ENCODE measurements around the gene STRN3. TPM values are rescaled to one million over a fixed set of nuclear protein-coding genes. Genes with fewer than 3 reads are reported as not detected.

The STRN3 gene
- total and polyA plus RNA-seq, 2 of the 8 experiments (the other 6 are each of a cell fraction or from before 2014, with no cell fraction given) = 8.7 to 38.1 TPM

- no peak overlapping the region for H3K27ac ChIP-seq (ENCODE audit: low read depth, low read length)
- no peak for TF ChIP-seq ASH2L (IDR thresholded peaks at IDR 0.05; ENCODE audit: low read length)
- no peak for TF ChIP-seq SIN3A (conservative IDR thresholded peaks at IDR 0.05 in 1 of 2, IDR thresholded peaks at IDR 0.05 in 1 of 2; ENCODE audit: low read depth in 1 of 2, low read length in 2 of 2)
- TF ChIP-seq SP4 (IDR thresholded peaks at IDR 0.05; ENCODE audit: low read length) = no peak
- no peak for TF ChIP-seq HDAC6 (IDR thresholded peaks at IDR 0.05; ENCODE audit: low read depth, low read length)
- TF ChIP-seq JUND (IDR thresholded peaks at IDR 0.05; ENCODE audit: low read length) = no peak
- no peak for TF ChIP-seq CTBP2 (IDR thresholded peaks at IDR 0.05; ENCODE audit: borderline replicate concordance, insufficient read depth, insufficient read length, low read length)
- no peak for TF ChIP-seq EGR1 (IDR thresholded peaks at IDR 0.05; ENCODE audit: borderline replicate concordance, low read depth, low read length)
- TF ChIP-seq TAF7 (optimal IDR thresholded peaks at IDR 0.05; ENCODE audit: borderline replicate concordance, low read depth, low read length) = no peak
- TF ChIP-seq, protein P1, sequence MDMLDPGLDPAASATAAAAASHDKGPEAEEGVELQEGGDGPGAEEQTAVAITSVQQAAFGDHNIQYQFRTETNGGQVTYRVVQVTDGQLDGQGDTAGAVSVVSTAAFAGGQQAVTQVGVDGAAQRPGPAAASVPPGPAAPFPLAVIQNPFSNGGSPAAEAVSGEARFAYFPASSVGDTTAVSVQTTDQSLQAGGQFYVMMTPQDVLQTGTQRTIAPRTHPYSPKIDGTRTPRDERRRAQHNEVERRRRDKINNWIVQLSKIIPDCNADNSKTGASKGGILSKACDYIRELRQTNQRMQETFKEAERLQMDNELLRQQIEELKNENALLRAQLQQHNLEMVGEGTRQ (IDR thresholded peaks at IDR 0.05; ENCODE audit: low read length) = no peak
- no peak for TF ChIP-seq TAF1 (IDR thresholded peaks at IDR 0.05; ENCODE audit: low read depth, low read length)
- no peak for TF ChIP-seq ATF3 (IDR thresholded peaks at IDR 0.05; ENCODE audit: insufficient read depth, low read depth, low read length)
- no peak for TF ChIP-seq KDM4A (IDR thresholded peaks at IDR 0.05; ENCODE audit: low read depth, low read length, severe bottlenecking)
Measured at GRCh38 chr14:31022386-31022785, 3.8 kb downstream of the STRN3 start.

More at GRCh38 chr14:31022386-31022785, 3.8 kb downstream of the STRN3 start:
- Histone ChIP-seq H4K91ac (replicated peaks; ENCODE audit: insufficient read length, low read length) (no peak overlapping the region), H3K56ac (replicated peaks; ENCODE audit: insufficient read length, low read depth, low read length) (no peak overlapping the region), H3K4me2 (ENCODE audit: insufficient read depth in 1 of 2, low read depth in 2 of 2, low read length in 2 of 2) (no peak overlapping the region), H2BK20ac (ENCODE audit: low read length) (no peak overlapping the region), H3K4me3 (ENCODE audit: extremely low read depth in 1 of 4, insufficient read depth in 2 of 4, low read depth in 3 of 4, low read length in 4 of 4) (no peak overlapping the region), H3K79me2 (ENCODE audit: control insufficient read depth in 1 of 2, insufficient read depth in 2 of 2, low read length in 2 of 2) (peaks cover 45 to 81% of the 10 kb centered on the region in 2 experiments), H2BK12ac (ENCODE audit: low read depth, low read length) (no peak overlapping the region), H2AK5ac (ENCODE audit: low read depth, low read length) (no peak overlapping the region), H3K9me3 (ENCODE audit: insufficient read depth in 2 of 2, low read depth in 1 of 2, low read length in 1 of 2) (no peaks in the 10 kb centered on the region), H3K36me3 (ENCODE audit: control insufficient read depth in 2 of 4, insufficient read depth in 4 of 4, low read length in 3 of 4) (peaks cover 0 to 17% (median 4%) of the 10 kb centered on the region in 4 experiments; a peak in 3 of 8 replicates), H4K8ac (ENCODE audit: extremely low read depth, insufficient read depth, low read length) (no peak overlapping the region), H2AFZ (ENCODE audit: low read length) (no peak overlapping the region), H4K5ac (ENCODE audit: insufficient read length, low read depth, low read length) (no peak overlapping the region), H3K23me2 (ENCODE audit: low read depth, low read length) (peaks cover 8% of the 10 kb centered on the region), H3K4me1 (replicated peaks in 1 of 4; ENCODE audit: control insufficient read depth in 3 of 4, insufficient read depth in 4 of 4, low read length in 3 of 4) (peaks cover 0 to 2% (median 0%) of the 10 kb centered on the region in 4 experiments; a peak in 1 of 7 replicates), H3K27me3 (replicated peaks in 1 of 4; ENCODE audit: control insufficient read depth in 3 of 4, extremely low read depth in 1 of 4, insufficient read depth in 3 of 4, low read length in 3 of 4) (no peaks in the 10 kb centered on the region), H2BK15ac (ENCODE audit: low read length) (no peak overlapping the region), H4K20me1 (replicated peaks in 1 of 2; ENCODE audit: control insufficient read depth in 1 of 2, insufficient read depth in 2 of 2, low read length in 2 of 2) (peaks cover 9 to 13% of the 10 kb centered on the region in 2 experiments), H3K23ac (ENCODE audit: insufficient read length) (no peak overlapping the region), H3K9ac (replicated peaks in 1 of 4; ENCODE audit: extremely low read depth in 1 of 4, low read depth in 3 of 4, low read length in 3 of 4) (no peak overlapping the region), H3K18ac (ENCODE audit: extremely low read depth, low read length) (no peak overlapping the region), H3K79me1 (ENCODE audit: low read depth, low read length) (peaks cover 6% of the 10 kb centered on the region; the same call in 1 of the 2 replicates), H2BK5ac (ENCODE audit: low read depth, low read length) (no peak overlapping the region), H3K14ac (ENCODE audit: insufficient read length) (no peak overlapping the region), H2BK120ac (replicated peaks; ENCODE audit: low read depth, low read length) (no peak overlapping the region), H3K4ac (replicated peaks; ENCODE audit: insufficient read length, low read depth, low read length) (no peak overlapping the region)
- WGBS, 2 experiments (ENCODE audit: extremely low coverage in 1 of 2, insufficient coverage in 1 of 2, insufficient read length in 1 of 2, insufficient replicate concordance in 2 of 2, low coverage in 1 of 2, low lambda C conversion rate in 2 of 2, missing lambda C conversion rate in 1 of 2) = 59% methylated on average over 2 of the region's 2 CpGs; no CpG with 5 or more reads in 1 of the 2 experiments
- CTCF ChIA-PET (ENCODE audit: partially characterized antibody) = interaction anchor here (0.9 to 1.6 kb wide), 3 partner anchors 17 to 60 kb away, joined by 3 to 7 read pairs (median 3); no protein-coding TSS in a partner anchor
- POLR2A ChIA-PET (ENCODE audit: partially characterized antibody) = interaction anchor here (1.4 to 4.7 kb wide), 2 partner anchors 11 to 31 kb away, joined by 3 to 38 read pairs; no protein-coding TSS in a partner anchor
- DNase-seq (ENCODE audit: low read depth in 1 of 2, low spot score in 2 of 2) = no peak
- no peak for FAIRE-seq

Measured in H1 (cell line).